ENCODE data around the gene PPP1R13L.

The PPP1R13L gene

DNA sequence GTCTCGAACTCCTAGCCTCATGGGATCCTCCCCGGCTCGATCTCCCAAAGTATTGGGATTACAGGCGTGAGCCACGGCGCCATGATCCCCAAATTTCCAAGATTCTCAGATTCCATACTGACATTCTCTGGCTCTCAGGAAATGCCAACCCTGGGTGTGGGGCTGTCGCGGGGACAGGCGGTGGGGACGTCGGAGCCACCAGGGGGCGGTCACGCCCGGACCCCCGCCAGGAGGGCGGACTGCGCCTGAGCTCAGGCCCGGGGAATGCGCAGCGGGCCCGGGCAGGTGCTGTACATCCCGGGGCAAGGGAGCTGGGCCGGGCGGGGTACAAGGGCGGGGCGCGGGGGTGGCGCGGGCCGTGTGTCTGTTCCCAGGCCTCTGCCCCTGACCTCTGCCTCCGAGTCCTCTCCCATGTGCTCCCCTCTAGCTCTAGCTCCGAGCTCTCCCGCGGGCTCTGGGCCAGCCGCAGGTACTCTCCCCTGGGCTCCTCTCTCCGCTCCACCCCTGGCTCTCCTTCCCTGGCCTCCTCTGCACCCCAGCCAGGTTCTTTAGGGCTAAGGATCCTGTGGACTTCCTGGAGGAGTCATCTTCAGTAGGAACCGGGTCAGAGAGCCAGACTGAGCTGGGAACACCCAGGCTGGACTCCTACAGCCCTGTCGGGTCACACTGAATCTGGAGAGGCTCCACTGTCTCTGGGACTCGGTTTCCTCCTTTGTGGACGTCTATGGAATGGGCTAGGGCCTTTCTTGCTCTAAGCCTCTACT is 2.4 kb downstream of the PPP1R13L start:
- H3K79me2 ChIP-seq (ENCODE audit: insufficient read depth, low read depth): peaks cover 10% of the 10 kb centered on the region
- no peak overlapping the region for H3K4me2 ChIP-seq
- peaks cover 2% of the 10 kb centered on the region for H3K4me1 ChIP-seq (ENCODE audit: low read depth, poor library complexity, severe bottlenecking)
- no peak overlapping the region for H3K4me3 ChIP-seq (IDR thresholded peaks at IDR 0.05; ENCODE audit: insufficient read depth, low read depth, low read length)
- no peak overlapping the region for H3K9ac ChIP-seq
- TF ChIP-seq, protein P1, sequence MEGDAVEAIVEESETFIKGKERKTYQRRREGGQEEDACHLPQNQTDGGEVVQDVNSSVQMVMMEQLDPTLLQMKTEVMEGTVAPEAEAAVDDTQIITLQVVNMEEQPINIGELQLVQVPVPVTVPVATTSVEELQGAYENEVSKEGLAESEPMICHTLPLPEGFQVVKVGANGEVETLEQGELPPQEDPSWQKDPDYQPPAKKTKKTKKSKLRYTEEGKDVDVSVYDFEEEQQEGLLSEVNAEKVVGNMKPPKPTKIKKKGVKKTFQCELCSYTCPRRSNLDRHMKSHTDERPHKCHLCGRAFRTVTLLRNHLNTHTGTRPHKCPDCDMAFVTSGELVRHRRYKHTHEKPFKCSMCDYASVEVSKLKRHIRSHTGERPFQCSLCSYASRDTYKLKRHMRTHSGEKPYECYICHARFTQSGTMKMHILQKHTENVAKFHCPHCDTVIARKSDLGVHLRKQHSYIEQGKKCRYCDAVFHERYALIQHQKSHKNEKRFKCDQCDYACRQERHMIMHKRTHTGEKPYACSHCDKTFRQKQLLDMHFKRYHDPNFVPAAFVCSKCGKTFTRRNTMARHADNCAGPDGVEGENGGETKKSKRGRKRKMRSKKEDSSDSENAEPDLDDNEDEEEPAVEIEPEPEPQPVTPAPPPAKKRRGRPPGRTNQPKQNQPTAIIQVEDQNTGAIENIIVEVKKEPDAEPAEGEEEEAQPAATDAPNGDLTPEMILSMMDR (conservative IDR thresholded peaks at IDR 0.05; ENCODE audit: low read depth, low read length): no peak
- H4K20me1 ChIP-seq (ENCODE audit: insufficient read depth): no peaks in the 10 kb centered on the region
- no peak overlapping the region for H3K27ac ChIP-seq
- H2AFZ ChIP-seq (ENCODE audit: low read depth): no peak overlapping the region
- no peaks in the 10 kb centered on the region for H3K36me3 ChIP-seq (ENCODE audit: insufficient read depth)
- H3K27me3 ChIP-seq (ENCODE audit: insufficient read depth, low read depth): no peaks in the 10 kb centered on the region; the same call in 1 of the 2 replicates

- Histone ChIP-seq H3K4me3 (IDR thresholded peaks at IDR 0.05; ENCODE audit: insufficient read depth, low read depth, low read length) (no peak overlapping the region), H3K4me2 (no peak overlapping the region), H3K9ac (no peak overlapping the region)
These were observed 3.1 kb downstream of the PPP1R13L start for GRCh38 chr19:45401815-45402214.

DNA sequence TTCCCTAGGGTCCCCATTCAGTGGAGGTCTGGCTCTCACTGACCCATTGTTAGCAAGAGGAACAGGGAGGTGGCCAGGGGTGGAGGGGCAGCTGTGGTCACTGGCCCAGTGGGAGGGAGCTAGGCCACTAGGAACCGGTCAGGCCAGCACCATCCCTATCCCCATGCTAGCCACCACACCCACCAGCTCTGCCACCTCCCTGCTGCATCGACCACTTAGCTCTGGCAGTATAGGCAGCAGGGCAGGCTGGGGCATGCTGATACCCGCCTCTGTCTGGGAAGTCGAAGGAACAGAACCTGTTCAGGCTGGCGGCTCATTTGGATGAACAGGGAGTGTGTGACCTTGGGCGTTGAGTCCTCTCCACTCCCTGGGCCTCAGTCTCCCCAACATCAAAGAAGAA is 4.7 kb downstream of the PPP1R13L start:
- no peak overlapping the region for H3K27ac ChIP-seq
- no peaks in the 10 kb centered on the region for H3K79me2 ChIP-seq (ENCODE audit: insufficient read depth, low read depth)
- H3K4me1 ChIP-seq (ENCODE audit: low read depth, poor library complexity, severe bottlenecking): no peaks in the 10 kb centered on the region
- H3K27me3 ChIP-seq (ENCODE audit: insufficient read depth, low read depth): no peaks in the 10 kb centered on the region; the same call in 1 of the 2 replicates
- H3K36me3 ChIP-seq (ENCODE audit: insufficient read depth): no peaks in the 10 kb centered on the region
- no peak overlapping the region for H3K9ac ChIP-seq
- H2AFZ ChIP-seq (ENCODE audit: low read depth): no peak overlapping the region
- H4K20me1 ChIP-seq (ENCODE audit: insufficient read depth): no peaks in the 10 kb centered on the region
- H3K4me2 ChIP-seq: no peak overlapping the region
- TF ChIP-seq, protein P1 (conservative IDR thresholded peaks at IDR 0.05; ENCODE audit: low read depth, low read length): no peak
- no peak overlapping the region for H3K4me3 ChIP-seq (IDR thresholded peaks at IDR 0.05; ENCODE audit: insufficient read depth, low read depth, low read length)

More at GRCh38 chr19:45401815-45402214, 3.1 kb downstream of the PPP1R13L start:
- TF ChIP-seq, protein P1 (conservative IDR thresholded peaks at IDR 0.05; ENCODE audit: low read depth, low read length): no peak
- Histone ChIP-seq H4K20me1 (ENCODE audit: insufficient read depth) (no peaks in the 10 kb centered on the region), H3K4me1 (ENCODE audit: low read depth, poor library complexity, severe bottlenecking) (no peaks in the 10 kb centered on the region), H2AFZ (ENCODE audit: low read depth) (no peak overlapping the region), H3K79me2 (ENCODE audit: insufficient read depth, low read depth) (peaks cover 3% of the 10 kb centered on the region; the same call in 1 of the 2 replicates), H3K27ac (no peak overlapping the region), H3K27me3 (ENCODE audit: insufficient read depth, low read depth) (no peaks in the 10 kb centered on the region; the same call in 1 of the 2 replicates), H3K36me3 (ENCODE audit: insufficient read depth) (no peaks in the 10 kb centered on the region)

GRCh38 chr19:45395821-45396617 is 8.8 kb downstream of the PPP1R13L start:
- no peak overlapping the region for H2AFZ ChIP-seq (ENCODE audit: low read depth)
- no peaks in the 10 kb centered on the region for H4K20me1 ChIP-seq (ENCODE audit: insufficient read depth)
- H3K27ac ChIP-seq: no peak overlapping the region
- no peaks in the 10 kb centered on the region for H3K36me3 ChIP-seq (ENCODE audit: insufficient read depth)
- TF ChIP-seq, protein P1 (conservative IDR thresholded peaks at IDR 0.05; ENCODE audit: low read depth, low read length): no peak
- H3K4me1 ChIP-seq (ENCODE audit: low read depth, poor library complexity, severe bottlenecking): peaks cover 11% of the 10 kb centered on the region
- H3K4me2 ChIP-seq: no peak overlapping the region
- H3K4me3 ChIP-seq (IDR thresholded peaks at IDR 0.05; ENCODE audit: insufficient read depth, low read depth, low read length): no peak overlapping the region
- H3K27me3 ChIP-seq (ENCODE audit: insufficient read depth, low read depth): no peaks in the 10 kb centered on the region
- no peaks in the 10 kb centered on the region for H3K79me2 ChIP-seq (ENCODE audit: insufficient read depth, low read depth)
- no peak overlapping the region for H3K9ac ChIP-seq

Measured in KMS-11 (cell line).